GM21528 (cell line): ENCODE data around the gene FGGY.
"Not testable (repeated sequence)": the region's sequence is repeated elsewhere in the genome, so short reads cannot be mapped to it uniquely, and the experiment has no call there.

Source experiments
- ATAC-seq: cut with Tn5 transposase; IDR thresholded peaks from one replicate; pipeline ENCODE4 v1.9.1; 2021; ENCODE audit warnings: mild to moderate bottlenecking, moderate library complexity; ENCODE audit not compliant: unreplicated experiment, low FRiP score

The FGGY gene

GRCh38 chr1:59707178-59707791 lies 410.4 kb downstream of the FGGY start:
- ATAC-seq = no peak

- ATAC-seq = no peak
Measured at GRCh38 chr1:59709333-59709732, 412.4 kb downstream of the FGGY start.

GRCh38 chr1:59710920-59711319 lies 414.0 kb downstream of the FGGY start:
- not testable (repeated sequence) for ATAC-seq

GRCh38 chr1:59714219-59714618 lies 417.3 kb downstream of the FGGY start:
- ATAC-seq = no peak

GRCh38 chr1:59714966-59715365 lies 418.1 kb downstream of the FGGY start:
- no peak for ATAC-seq

- no peak for ATAC-seq
Measured at GRCh38 chr1:59716832-59717231, 419.9 kb downstream of the FGGY start.

- ATAC-seq = no peak
Measured at GRCh38 chr1:59718064-59718988, 421.4 kb downstream of the FGGY start.

- no peak for ATAC-seq
Measured at GRCh38 chr1:59718989-59719360, 422.1 kb downstream of the FGGY start.

- no peak for ATAC-seq
Measured at GRCh38 chr1:59720326-59721115, 423.6 kb downstream of the FGGY start.

- ATAC-seq = no peak
Measured at GRCh38 chr1:59730302-59730701, 433.4 kb downstream of the FGGY start.

- ATAC-seq = no peak
Measured at GRCh38 chr1:59730759-59731478, 434.0 kb downstream of the FGGY start.

- no peak for ATAC-seq
Measured at GRCh38 chr1:59731591-59731990, 434.7 kb downstream of the FGGY start.

GRCh38 chr1:59732214-59732955 lies 435.5 kb downstream of the FGGY start:
- ATAC-seq = no peak

- ATAC-seq = no peak
Measured at GRCh38 chr1:59733443-59734141, 436.7 kb downstream of the FGGY start.

- ATAC-seq = not testable (repeated sequence)
Measured at GRCh38 chr1:59735927-59736326, 439.0 kb downstream of the FGGY start.

- no peak for ATAC-seq
Measured at GRCh38 chr1:59736744-59737143, 439.9 kb downstream of the FGGY start.

GRCh38 chr1:59737638-59738037 lies 440.7 kb downstream of the FGGY start:
- ATAC-seq = no peak

GRCh38 chr1:59738152-59738551 lies 441.3 kb downstream of the FGGY start:
- ATAC-seq = no peak

- ATAC-seq = no peak
Measured at GRCh38 chr1:59738591-59739015, 441.7 kb downstream of the FGGY start.
